ENCODE measurements around the gene OR4C16.

Gene OR4C16

GRCh38 chr11:55571828-55572227 lies at the start of gene OR4C16:
TSS of gene OR4C16 (plus strand) at chr11:55572128. CDS start at chr11:55572128, 0 bp downstream.
- no peak for DNase-seq (ENCODE audit: low read depth)

DNA sequence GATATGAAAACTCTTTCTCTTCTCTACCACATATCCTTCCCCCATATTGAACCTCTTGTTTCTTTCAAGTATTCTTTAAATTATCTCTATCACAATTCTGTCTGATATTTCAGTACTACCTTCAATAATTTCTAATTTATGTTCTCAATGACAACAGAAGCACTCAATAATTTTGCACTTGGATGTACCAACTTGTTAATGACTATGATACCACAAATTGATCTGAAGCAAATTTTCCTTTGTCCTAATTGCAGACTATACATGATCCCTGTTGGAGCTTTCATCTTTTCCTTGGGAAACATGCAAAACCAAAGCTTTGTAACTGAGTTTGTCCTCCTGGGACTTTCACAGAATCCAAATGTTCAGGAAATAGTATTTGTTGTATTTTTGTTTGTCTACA lies 17.8 kb upstream of the OR4C16 start, which contains the start of gene OR4C15:
OR4C15 (plus strand) TSS at position 301 of the 400 bp plus-strand sequence; CDS start at position 301, 0 bp downstream.
- no peak for DNase-seq (ENCODE audit: low read depth)

GRCh38 chr11:55572548-55572947 lies 620 bp downstream of the OR4C16 start:
- no peak for DNase-seq (ENCODE audit: low read depth)

- no peak for DNase-seq (ENCODE audit: low read depth)
These were observed 35.6 kb downstream of the OR4C16 start, which contains the start of gene OR4C11 for GRCh38 chr11:55607545-55607944. TSS of gene OR4C11 (minus strand) at chr11:55607645. CDS start at chr11:55604373, 3,272 bp downstream.
